Astrocyte of the spinal cord (primary cell): ENCODE measurements around the gene MOV10L1.

ENCODE experiments used
- DNase-seq: peaks from one replicate; pipeline ENCODE4 v3.0.0; 2011; ENCODE audit warnings: low read depth, low spot score
- H3K4me3 ChIP-seq: 2 replicates; pipeline ENCODE4 v1.5.1; 2011; ENCODE audit warnings: low read depth, mild to moderate bottlenecking, low read length, moderate library complexity
- CTCF ChIP-seq: IDR thresholded peaks from 2 replicates; pipeline ENCODE4 v1.5.1; 2012; ENCODE audit warnings: low read depth, mild to moderate bottlenecking, low read length, inconsistent platforms
- in situ Hi-C: cut with HindIII; loops from 2 replicates; pipeline ENCODE4 v1.10.0; 2017; ENCODE audit warnings: low sequenced_read_pairs

Gene MOV10L1

GRCh38 chr22:50208939-50209892 lies 119.4 kb downstream of the MOV10L1 start:
- no peak for TF ChIP-seq CTCF
- in situ Hi-C loops: no loop called here
- no peak overlapping the region for H3K4me3 ChIP-seq
- DNase-seq: no peak

GRCh38 chr22:50209893-50210292 lies 120.1 kb downstream of the MOV10L1 start:
- peak; percentile 51 for DNase-seq
- TF ChIP-seq CTCF: peak; percentile 96
- no peak overlapping the region for H3K4me3 ChIP-seq
- in situ Hi-C loops: no loop called here

- DNase-seq: no peak
- no peak overlapping the region for H3K4me3 ChIP-seq
- in situ Hi-C loops: no loop called here
- TF ChIP-seq CTCF: no peak
These were observed 120.8 kb downstream of the MOV10L1 start for GRCh38 chr22:50210378-50211139.

GRCh38 chr22:50211147-50211546 lies 121.3 kb downstream of the MOV10L1 start:
- no peak for DNase-seq
- in situ Hi-C loops: no loop called here
- no peak for TF ChIP-seq CTCF
- no peak overlapping the region for H3K4me3 ChIP-seq
